ENCODE measurements around the gene ZNF607.

GRCh38 chr19:37763488-37763887, 43.9 kb upstream of the ZNF607 start:
- no peak for TF ChIP-seq CTCF (IDR thresholded peaks at IDR 0.05; ENCODE audit: insufficient read depth, low read depth, low read length)
- TF ChIP-seq EZH2 (IDR thresholded peaks at IDR 0.05; ENCODE audit: insufficient read depth, low read length): no peak
